Prostate gland (tissue), 2 donors: ENCODE measurements around the gene NCOA7. TPM values are rescaled to one million over a fixed set of nuclear protein-coding genes. Genes with fewer than 3 reads are reported as not detected.

ENCODE experiments used
- DNase-seq: peaks from one replicate; pipeline ENCODE4 v3.0.0-alpha.2; 2019; ENCODE audit warnings: low spot score
- H3K27ac ChIP-seq, 2 donors: fragments of 200-600 bp; sonication (generic); 2 replicates each; pipeline ENCODE4 v1.5.1; 2017 to 2019
- H3K27me3 ChIP-seq: fragments of 200-600 bp; sonication (generic); replicated peaks from 2 replicates; pipeline ENCODE4 v1.5.1; 2019; ENCODE audit not compliant: insufficient read depth
- H3K36me3 ChIP-seq, 2 donors: fragments of 200-600 bp; sonication (generic); 1 replicate in 1 of 2; 2 replicates in 1 of 2; pipeline versions ENCODE4 v1.5.1 to v1.8.1; 2017 to 2019
- H3K4me1 ChIP-seq: fragments of 200-600 bp; sonication (generic); replicated peaks from 2 replicates; pipeline ENCODE4 v1.5.1; 2019
- H3K4me3 ChIP-seq, 2 donors: fragments of 200-600 bp; sonication (generic); 2 replicates each; pipeline ENCODE4 v1.5.1; 2017 to 2019
- H3K9me3 ChIP-seq: fragments of 200-600 bp; sonication (generic); 2 replicates; pipeline ENCODE4 v1.5.1; 2017
- CTCF ChIP-seq, 4 experiments: fragments of 200-600 bp in 2 of 4; fragments of 450-650 bp in 2 of 4; sonication (generic) in 2 of 4; IDR thresholded peaks; 1 replicate in 3 of 4; 2 replicates in 1 of 4; pipeline ENCODE4 v1.5.1; 2016 to 2019; ENCODE audit warnings: antibody characterized with exemption in 4 of 4, mild to moderate bottlenecking in 2 of 4, moderate library complexity in 2 of 4
- POLR2A ChIP-seq: fragments of 450-650 bp; IDR thresholded peaks from one replicate; pipeline ENCODE4 v1.6.1; 2016; ENCODE audit warnings: antibody characterized with exemption, mild to moderate bottlenecking
- POLR2AphosphoS5 ChIP-seq: sonication (generic); formaldehyde crosslinking; IDR thresholded peaks from one replicate; pipeline ENCODE4 v1.6.1; 2017; ENCODE audit warnings: antibody characterized with exemption
- WGBS: methylation state at CpG from one replicate; pipeline ENCODE4 v1.1.5; 2018; 5-methylcytosine and 5-hydroxymethylcytosine counted together
- intact Hi-C: fragments of 100-400 bp; cut with DNase I; formaldehyde crosslinking; loops from one replicate; pipeline ENCODE4 v1.14.2; 2022
- total RNA-seq, 2 donors: library from RNA; depleted of rRNA; stranded (reverse); fragments of >200 nt; gene quantifications; one replicate each; pipeline ENCODE4 v1.1.0, GENCODE V29; 2016

Gene NCOA7
- total RNA-seq, 2 donors from 2014 or later: 15.5 to 15.6 TPM

DNA sequence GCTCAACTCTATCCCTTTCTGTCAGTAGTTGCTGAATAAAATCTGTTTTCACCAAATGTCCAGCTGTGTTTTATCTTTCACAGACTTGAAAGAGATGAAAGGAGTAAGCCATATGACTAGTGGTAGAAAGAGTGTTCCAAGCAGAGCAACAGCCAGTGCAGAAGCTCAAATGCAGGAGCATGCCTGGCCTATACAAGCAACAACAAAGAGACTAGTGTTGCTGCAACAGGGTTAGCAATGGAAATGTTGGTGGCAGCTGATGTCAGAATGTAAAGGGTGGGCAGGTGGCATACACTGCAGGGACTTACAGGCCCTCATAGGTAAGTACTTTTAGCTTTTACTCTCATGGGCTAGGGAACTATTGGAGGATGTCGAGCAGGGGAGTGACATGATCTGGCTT is 160.6 kb downstream of the NCOA7 start:
- Histone ChIP-seq H3K4me1 (no peaks in the 10 kb centered on the region), H3K9me3 (no peaks in the 10 kb centered on the region), H3K36me3 (no peaks in the 10 kb centered on the region), H3K4me3 (no peak overlapping the region), H3K27me3 (peaks cover 1% of the 10 kb centered on the region), H3K27ac (no peak overlapping the region)
- TF ChIP-seq POLR2AphosphoS5: no peak
- no peak for TF ChIP-seq CTCF (IDR thresholded peaks at IDR 0.05)
- no peak for TF ChIP-seq POLR2A
- WGBS: 92% methylated on average over 1 of the region's 1 CpG
- no peak for DNase-seq
- intact Hi-C loops: loop anchor here (10.0 kb wide), 2 partner anchors 647 to 797 kb away; partner anchors contain the start of genes HDDC2 and TPD52L1

DNA sequence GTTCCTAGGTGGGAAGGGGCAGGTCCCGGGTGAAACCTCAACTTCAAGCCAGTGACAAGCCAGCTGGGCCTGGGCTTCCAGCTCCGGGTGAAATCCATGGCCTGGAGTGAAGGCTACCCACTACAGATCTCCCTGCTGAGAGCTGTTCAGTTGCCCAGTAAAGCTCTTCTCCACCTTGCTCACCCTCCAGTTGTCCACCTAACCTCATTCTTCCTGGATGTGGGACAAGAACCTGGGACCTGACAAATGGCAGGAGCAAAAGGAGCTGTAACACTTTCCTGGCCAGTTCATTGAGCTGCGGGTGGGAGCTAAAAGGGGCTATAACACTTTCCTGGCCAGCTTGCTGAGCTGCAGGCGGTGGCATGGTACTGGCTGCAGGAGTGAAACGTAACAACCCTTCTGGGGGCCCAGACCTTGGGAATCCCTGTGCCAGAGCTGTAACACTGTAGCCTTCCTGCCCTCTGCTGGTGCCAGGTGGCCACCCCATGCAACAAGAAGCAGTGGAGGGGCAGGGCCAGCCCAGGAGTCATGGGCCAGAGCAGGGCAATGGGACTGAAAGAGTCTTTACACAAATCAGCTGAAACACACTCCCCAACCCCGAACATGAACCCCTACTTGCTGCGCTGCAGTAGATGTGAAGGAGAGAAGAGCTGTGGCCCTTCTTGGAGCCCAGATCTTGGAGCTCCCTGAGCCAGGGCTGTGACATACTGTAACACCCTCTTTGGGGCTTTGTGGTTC is 162.2 kb downstream of the NCOA7 start:
- no peaks in the 10 kb centered on the region for H3K9me3 ChIP-seq
- DNase-seq: no peak
- H3K27me3 ChIP-seq: peaks cover 1% of the 10 kb centered on the region
- whole genome bisulfite sequencing: 76% methylated on average over 7 of the region's 7 CpGs
- H3K4me3 ChIP-seq: no peak overlapping the region
- TF ChIP-seq CTCF (IDR thresholded peaks at IDR 0.05) (no peak), POLR2A (no peak), POLR2AphosphoS5 (no peak)
- H3K27ac ChIP-seq: no peak overlapping the region
- no peaks in the 10 kb centered on the region for H3K4me1 ChIP-seq
- intact Hi-C loops: loop anchor here (10.0 kb wide), 2 partner anchors 648 to 798 kb away; partner anchors contain the start of genes HDDC2 and TPD52L1
- no peaks in the 10 kb centered on the region for H3K36me3 ChIP-seq

GRCh38 chr6:125953502-125953875 is 162.7 kb downstream of the NCOA7 start:
- Histone ChIP-seq H3K27ac (no peak overlapping the region), H3K4me3 (no peak overlapping the region), H3K27me3 (peaks cover 1% of the 10 kb centered on the region), H3K9me3 (no peaks in the 10 kb centered on the region), H3K4me1 (no peaks in the 10 kb centered on the region), H3K36me3 (no peaks in the 10 kb centered on the region)
- intact Hi-C loops: loop anchor here (10.0 kb wide), 2 partner anchors 649 to 799 kb away; partner anchors contain the start of genes HDDC2 and TPD52L1
- TF ChIP-seq POLR2AphosphoS5 (no peak), CTCF (IDR thresholded peaks at IDR 0.05) (peak in 1 of 4 experiments; percentile 37)
- WGBS: 45% methylated on average over 11 of the region's 11 CpGs
- DNase-seq: no peak

DNA sequence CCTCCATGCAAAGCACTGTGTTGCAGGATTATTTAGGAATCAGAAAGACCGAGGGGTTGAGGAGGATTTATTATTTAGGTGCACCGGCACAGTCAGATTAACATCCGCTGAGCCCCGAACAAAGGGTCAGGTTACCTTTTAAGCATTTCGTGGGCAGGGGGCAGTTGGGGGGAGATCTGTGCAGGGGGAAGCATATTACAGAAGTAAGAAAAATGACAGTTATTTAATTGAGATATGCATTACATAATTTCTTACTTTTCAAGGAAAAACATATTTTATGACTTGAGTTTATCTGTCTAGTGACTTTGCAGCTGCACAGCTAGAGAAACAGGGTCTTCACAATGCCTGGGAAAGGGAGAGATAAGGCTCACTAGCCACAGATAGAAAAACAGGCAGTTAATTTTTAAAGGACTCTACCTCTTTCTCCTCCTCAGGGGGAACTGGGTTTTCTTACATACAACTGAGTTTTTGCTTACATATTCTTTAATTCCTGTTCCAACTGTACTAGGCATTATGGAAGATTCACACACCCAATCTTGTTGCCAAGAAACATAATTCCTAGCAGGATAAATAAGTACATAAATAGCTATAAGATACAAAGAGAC is 164.1 kb downstream of the NCOA7 start:
- 66% methylated on average over 5 of the region's 5 CpGs for WGBS
- intact Hi-C loops: loop anchor here (5.0 to 10.0 kb wide), 3 partner anchors 98 to 800 kb away; partner anchors contain the start of genes HDDC2 and TPD52L1
- Histone ChIP-seq H3K4me3 (no peak overlapping the region), H3K4me1 (no peaks in the 10 kb centered on the region), H3K27me3 (peaks cover 1% of the 10 kb centered on the region), H3K27ac (no peak overlapping the region), H3K36me3 (no peaks in the 10 kb centered on the region), H3K9me3 (no peaks in the 10 kb centered on the region)
- TF ChIP-seq POLR2A: no peak
- TF ChIP-seq CTCF (IDR thresholded peaks at IDR 0.05): no peak
- no peak for DNase-seq
